H1 (cell line): ENCODE data around the gene KIR3DL3. TPM values are rescaled to one million over a fixed set of nuclear protein-coding genes. Genes with fewer than 3 reads are reported as not detected.
"Not testable (repeated sequence)": the region's sequence is repeated elsewhere in the genome, so short reads cannot be mapped to it uniquely, and the experiment has no call there.

Experiments
- CTCF ChIA-PET: fragments of 300-600 bp; sonication (Branson Sonifier 250); formaldehyde crosslinking; loops from one replicate; lab custom pipeline; 2021; ENCODE audit not compliant: partially characterized antibody; lab: Charles Lee
- POLR2A ChIA-PET: fragments of 300-600 bp; sonication (Branson Sonifier 250); formaldehyde crosslinking; loops from one replicate; lab custom pipeline; 2021; ENCODE audit warnings: inconsistent platforms; ENCODE audit not compliant: partially characterized antibody; lab: Charles Lee
- DNase-seq, 2 experiments: peaks; one replicate each; pipeline versions ENCODE4 v3.0.0 to v3.0.0-alpha.2; 2010 to 2022; ENCODE audit warnings: low spot score in 2 of 2, low read depth in 1 of 2, mixed read lengths in 1 of 2
- FAIRE-seq: peaks from 2 replicates; lab custom pipeline; 2011; peaks lifted over from hg19 to GRCh38; lab: Jason Lieb, UNC
- H2AFZ ChIP-seq: 2 replicates; pipeline ENCODE4 v1.8.1; 2012; ENCODE audit warnings: low read length, inconsistent platforms
- H2AK5ac ChIP-seq: 2 replicates; pipeline ENCODE4 v1.6.1; 2013; ENCODE audit warnings: low read depth, low read length
- H2BK120ac ChIP-seq: replicated peaks from 2 replicates; pipeline ENCODE3; 2013; ENCODE audit warnings: low read depth, low read length, inconsistent platforms
- H2BK12ac ChIP-seq: 2 replicates; pipeline ENCODE4 v1.6.1; 2013; ENCODE audit warnings: low read depth, low read length
- H2BK15ac ChIP-seq: 2 replicates; pipeline ENCODE4 v1.6.1; 2013; ENCODE audit warnings: low read length
- H2BK20ac ChIP-seq: 2 replicates; pipeline ENCODE4 v1.6.1; 2013; ENCODE audit warnings: low read length
- H2BK5ac ChIP-seq: 2 replicates; pipeline ENCODE4 v1.6.1; 2013; ENCODE audit warnings: low read depth, low read length
- H3K14ac ChIP-seq: 2 replicates; pipeline ENCODE4 v1.6.1; 2013; ENCODE audit warnings: inconsistent platforms; ENCODE audit not compliant: insufficient read length
- H3K18ac ChIP-seq: 2 replicates; pipeline ENCODE4 v1.6.1; 2013; ENCODE audit warnings: low read length; ENCODE audit errors: extremely low read depth
- H3K23ac ChIP-seq: 2 replicates; pipeline ENCODE4 v1.6.1; 2013; ENCODE audit warnings: inconsistent platforms; ENCODE audit not compliant: insufficient read length
- H3K23me2 ChIP-seq: 2 replicates; pipeline ENCODE4 v1.6.1; 2013; ENCODE audit warnings: low read depth, low read length
- H3K27ac ChIP-seq: 2 replicates; pipeline ENCODE4 v1.6.1; 2011; ENCODE audit warnings: low read depth, low read length, inconsistent platforms
- H3K27me3 ChIP-seq, 4 experiments: replicated peaks in 1 of 4; 1 replicate in 1 of 4; 2 replicates in 3 of 4; pipeline versions ENCODE4 v1.6.1 to v1.8.1; 2011 to 2013; ENCODE audit warnings: low read length in 3 of 4, mild to moderate bottlenecking in 3 of 4, inconsistent platforms in 2 of 4, mixed read lengths in 2 of 4, moderate library complexity in 1 of 4; ENCODE audit not compliant: control insufficient read depth in 3 of 4, insufficient read depth in 3 of 4; ENCODE audit errors: extremely low read depth in 1 of 4
- H3K36me3 ChIP-seq, 4 experiments: 2 replicates each; pipeline versions ENCODE4 v1.6.1 to v1.8.1; 2011 to 2013; ENCODE audit warnings: mild to moderate bottlenecking in 4 of 4, low read length in 3 of 4, moderate library complexity in 2 of 4, control low read depth in 1 of 4, inconsistent platforms in 1 of 4; ENCODE audit not compliant: insufficient read depth in 4 of 4, control insufficient read depth in 2 of 4
- H3K4ac ChIP-seq: replicated peaks from 2 replicates; pipeline ENCODE3; 2013; ENCODE audit warnings: low read length, low read depth, mixed read lengths, inconsistent platforms; ENCODE audit not compliant: insufficient read length
- H3K4me1 ChIP-seq, 4 experiments: replicated peaks in 1 of 4; 1 replicate in 1 of 4; 2 replicates in 3 of 4; pipeline versions ENCODE4 v1.6.1 to v1.8.1; 2011 to 2013; ENCODE audit warnings: low read length in 3 of 4, inconsistent platforms in 2 of 4, mixed read lengths in 1 of 4; ENCODE audit not compliant: insufficient read depth in 4 of 4, control insufficient read depth in 3 of 4
- H3K4me2 ChIP-seq, 2 experiments: 2 replicates each; pipeline versions ENCODE4 v1.6.1 to v1.8.1; 2011 to 2013; ENCODE audit warnings: low read depth in 2 of 2, low read length in 2 of 2, control low read depth in 1 of 2, inconsistent platforms in 1 of 2, mild to moderate bottlenecking in 1 of 2; ENCODE audit not compliant: insufficient read depth in 1 of 2
- H3K4me3 ChIP-seq, 4 experiments: fragments of 200-600, 300-600 bp in 1 of 4; sonication (generic), shearing (Covaris generic), sonication (Bioruptor Twin) in 1 of 4; 2 replicates each; pipeline versions ENCODE4 v1.5.1 to v1.8.1; 2011 to 2016; ENCODE audit warnings: low read length in 4 of 4, low read depth in 3 of 4, control low read depth in 2 of 4, inconsistent platforms in 2 of 4, mild to moderate bottlenecking in 2 of 4, mixed read lengths in 1 of 4, moderate library complexity in 1 of 4; ENCODE audit not compliant: insufficient read depth in 2 of 4; ENCODE audit errors: extremely low read depth in 1 of 4
- H3K56ac ChIP-seq: replicated peaks from 2 replicates; pipeline ENCODE3; 2013; ENCODE audit warnings: low read depth, mild to moderate bottlenecking, mixed read lengths, low read length, inconsistent platforms; ENCODE audit not compliant: insufficient read length
- H3K79me1 ChIP-seq: 2 replicates; pipeline ENCODE4 v1.6.1; 2013; ENCODE audit warnings: low read depth, low read length, control low read depth
- H3K79me2 ChIP-seq, 2 experiments: 2 replicates each; pipeline versions ENCODE4 v1.6.1 to v1.8.1; 2012 to 2013; ENCODE audit warnings: low read length in 2 of 2, mild to moderate bottlenecking in 2 of 2, inconsistent platforms in 1 of 2; ENCODE audit not compliant: insufficient read depth in 2 of 2, control insufficient read depth in 1 of 2
- H3K9ac ChIP-seq, 4 experiments: replicated peaks in 1 of 4; 1 replicate in 1 of 4; 2 replicates in 3 of 4; pipeline versions ENCODE4 v1.6.1 to v1.8.1; 2011 to 2013; ENCODE audit warnings: low read depth in 3 of 4, low read length in 3 of 4, control low read depth in 2 of 4, mild to moderate bottlenecking in 2 of 4, moderate library complexity in 2 of 4, inconsistent platforms in 1 of 4; ENCODE audit errors: extremely low read depth in 1 of 4
- H3K9me3 ChIP-seq, 2 experiments: 2 replicates each; pipeline versions ENCODE4 v1.6.1 to v1.8.1; 2012 to 2013; ENCODE audit warnings: mild to moderate bottlenecking in 2 of 2, moderate library complexity in 2 of 2, control low read depth in 1 of 2, inconsistent platforms in 1 of 2, low read depth in 1 of 2, low read length in 1 of 2, mixed read lengths in 1 of 2; ENCODE audit not compliant: insufficient read depth in 2 of 2
- H4K20me1 ChIP-seq, 2 experiments: replicated peaks in 1 of 2; 2 replicates each; pipeline versions ENCODE3 to v1.8.1; 2011 to 2013; ENCODE audit warnings: inconsistent platforms in 2 of 2, low read length in 2 of 2, mild to moderate bottlenecking in 1 of 2; ENCODE audit not compliant: insufficient read depth in 2 of 2, control insufficient read depth in 1 of 2
- H4K5ac ChIP-seq: 2 replicates; pipeline ENCODE4 v1.6.1; 2013; ENCODE audit warnings: low read length, low read depth, mixed read lengths, inconsistent platforms; ENCODE audit not compliant: insufficient read length
- H4K8ac ChIP-seq: 2 replicates; pipeline ENCODE4 v1.8.0; 2013; ENCODE audit warnings: mild to moderate bottlenecking, moderate library complexity, low read length, inconsistent platforms; ENCODE audit not compliant: insufficient read depth; ENCODE audit errors: extremely low read depth
- H4K91ac ChIP-seq: replicated peaks from 2 replicates; pipeline ENCODE3; 2013; ENCODE audit warnings: low read length, mixed read lengths, inconsistent platforms; ENCODE audit not compliant: insufficient read length
- WGBS, 2 experiments: shearing (Covaris generic) in 1 of 2; methylation state at CpG; one replicate each; pipeline versions ENCODE4 v1.1.6 to v1.1.7; 2013 to 2015; ENCODE audit warnings: low lambda C conversion rate in 2 of 2, mixed read lengths in 2 of 2, inconsistent platforms in 1 of 2, low coverage in 1 of 2, missing lambda C conversion rate in 1 of 2; ENCODE audit not compliant: insufficient replicate concordance in 2 of 2, insufficient coverage in 1 of 2, insufficient read length in 1 of 2; ENCODE audit errors: extremely low coverage in 1 of 2, missing lambda C conversion rate in 1 of 2; 5-methylcytosine and 5-hydroxymethylcytosine counted together
- polyA plus RNA-seq, 7 experiments: library from polyadenylated mRNA; depleted of rRNA in 3 of 7; stranded (reverse) in 5 of 7; unstranded in 2 of 7; fragments of >200 nt in 5 of 7; fragments of 200-250 nt in 2 of 7; gene quantifications; 1 replicate in 5 of 7; 2 replicates in 1 of 7; 4 replicates in 1 of 7; pipeline versions ENCODE4 v1.2.1 to v1.2.3, GENCODE V29; 2011 to 2013; ENCODE audit warnings: missing spikeins in 2 of 7, mixed read lengths in 2 of 7
- total RNA-seq: library from RNA; stranded (reverse); fragmentation: NEBNext Ultra II Directional; extraction: Animal tissue kit (Norgen Biotek cat#: 25700); gene quantifications from 2 replicates; pipeline ENCODE4 v1.2.1, GENCODE V29; 2021

Gene KIR3DL3
- total and polyA plus RNA-seq, 2 of the 8 experiments (the other 6 are each of a cell fraction or from before 2014, with no cell fraction given): not detected

DNA sequence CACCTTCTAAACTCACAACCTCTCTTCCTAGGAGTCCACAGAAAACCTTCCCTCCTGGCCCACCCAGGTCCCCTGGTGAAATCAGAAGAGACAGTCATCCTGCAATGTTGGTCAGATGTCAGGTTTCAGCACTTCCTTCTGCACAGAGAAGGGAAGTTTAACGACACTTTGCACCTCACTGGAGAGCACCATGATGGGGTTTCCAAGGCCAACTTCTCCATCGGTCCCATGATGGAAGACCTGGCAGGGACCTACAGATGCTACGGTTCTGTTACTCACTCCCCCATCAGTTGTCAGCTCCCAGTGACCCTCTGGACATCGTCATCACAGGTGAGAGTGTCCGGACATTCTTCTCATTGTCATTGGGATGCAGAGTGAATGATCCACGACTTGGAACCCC lies 34.3 kb downstream of the KIR3DL3 start:
- H3K9me3 ChIP-seq: peaks cover 24 to 67% of the 10 kb centered on the region in 2 experiments
- not testable (repeated sequence) for FAIRE-seq

GRCh38 chr19:54764219-54764618 lies 40.0 kb downstream of the KIR3DL3 start:
- H3K23ac ChIP-seq, H2BK120ac ChIP-seq, H4K8ac ChIP-seq, H2AFZ ChIP-seq, H3K79me1 ChIP-seq, CTCF ChIA-PET, POLR2A ChIA-PET, DNase-seq, H3K4me3 ChIP-seq, H3K14ac ChIP-seq, H4K5ac ChIP-seq, H3K27me3 ChIP-seq, H3K23me2 ChIP-seq, H3K18ac ChIP-seq, H3K27ac ChIP-seq, H3K56ac ChIP-seq, H3K36me3 ChIP-seq, H2BK5ac ChIP-seq, H2BK15ac ChIP-seq, H2AK5ac ChIP-seq, H4K91ac ChIP-seq, H3K9ac ChIP-seq, H2BK20ac ChIP-seq, H3K79me2 ChIP-seq, H3K4me1 ChIP-seq, H3K4ac ChIP-seq, H4K20me1 ChIP-seq, H3K4me2 ChIP-seq, FAIRE-seq, H2BK12ac ChIP-seq: not testable (repeated sequence)
- H3K9me3 ChIP-seq: peaks cover 10 to 57% of the 10 kb centered on the region in 2 experiments; a peak in 3 of 4 replicates
- WGBS, 2 experiments: 76% methylated on average over 8 of the region's 8 CpGs; no CpG with 5 or more reads in 1 of the 2 experiments

More for the DNA sequence above, 34.3 kb downstream of the KIR3DL3 start:
- H2AFZ ChIP-seq, DNase-seq, H3K27me3 ChIP-seq, H3K23me2 ChIP-seq, H3K4me2 ChIP-seq, H2BK5ac ChIP-seq, H3K27ac ChIP-seq, H3K9ac ChIP-seq, H2AK5ac ChIP-seq, H2BK20ac ChIP-seq, H4K8ac ChIP-seq, H2BK12ac ChIP-seq, H4K20me1 ChIP-seq, CTCF ChIA-PET, H3K23ac ChIP-seq, H4K5ac ChIP-seq, H3K79me2 ChIP-seq, H3K4ac ChIP-seq, H3K36me3 ChIP-seq, H2BK120ac ChIP-seq, POLR2A ChIA-PET, H3K4me1 ChIP-seq, H4K91ac ChIP-seq, H3K56ac ChIP-seq, H2BK15ac ChIP-seq, H3K79me1 ChIP-seq, H3K18ac ChIP-seq, H3K4me3 ChIP-seq, H3K14ac ChIP-seq: not testable (repeated sequence)
- 72% methylated on average over 6 of the region's 6 CpGs; no CpG with 5 or more reads in 1 of the 2 experiments for WGBS, 2 experiments
